HG03045 (cell line): ENCODE measurements around the gene MUC20.
"Not testable (repeated sequence)": the region's sequence is repeated elsewhere in the genome, so short reads cannot be mapped to it uniquely, and the experiment has no call there.

Experiments
- ATAC-seq: cut with Tn5 transposase; IDR thresholded peaks from one replicate; pipeline ENCODE4 v1.9.1; 2021; ENCODE audit warnings: mild to moderate bottlenecking, moderate library complexity; ENCODE audit not compliant: unreplicated experiment

Gene MUC20

DNA sequence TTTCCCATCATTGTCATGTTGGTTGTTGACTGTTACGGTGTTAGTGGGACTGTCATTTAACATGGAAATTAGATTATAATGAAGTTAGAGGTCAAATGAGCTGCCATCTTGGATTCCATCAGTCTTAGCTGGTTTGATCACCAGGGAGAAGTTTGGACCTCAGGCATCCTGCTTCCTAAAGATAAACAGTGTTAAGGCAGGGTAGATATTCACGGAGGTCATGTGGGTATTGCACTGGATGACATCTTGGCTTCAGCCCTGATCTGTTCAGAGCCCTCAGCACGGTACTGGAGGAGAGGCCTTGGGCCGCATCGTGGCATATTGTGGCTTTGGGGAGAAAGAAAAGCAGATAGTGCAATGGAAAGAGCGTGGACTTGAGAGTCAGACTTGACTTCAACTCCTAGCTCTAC lies 11.1 kb upstream of the MUC20 start:
- no peak for ATAC-seq

DNA sequence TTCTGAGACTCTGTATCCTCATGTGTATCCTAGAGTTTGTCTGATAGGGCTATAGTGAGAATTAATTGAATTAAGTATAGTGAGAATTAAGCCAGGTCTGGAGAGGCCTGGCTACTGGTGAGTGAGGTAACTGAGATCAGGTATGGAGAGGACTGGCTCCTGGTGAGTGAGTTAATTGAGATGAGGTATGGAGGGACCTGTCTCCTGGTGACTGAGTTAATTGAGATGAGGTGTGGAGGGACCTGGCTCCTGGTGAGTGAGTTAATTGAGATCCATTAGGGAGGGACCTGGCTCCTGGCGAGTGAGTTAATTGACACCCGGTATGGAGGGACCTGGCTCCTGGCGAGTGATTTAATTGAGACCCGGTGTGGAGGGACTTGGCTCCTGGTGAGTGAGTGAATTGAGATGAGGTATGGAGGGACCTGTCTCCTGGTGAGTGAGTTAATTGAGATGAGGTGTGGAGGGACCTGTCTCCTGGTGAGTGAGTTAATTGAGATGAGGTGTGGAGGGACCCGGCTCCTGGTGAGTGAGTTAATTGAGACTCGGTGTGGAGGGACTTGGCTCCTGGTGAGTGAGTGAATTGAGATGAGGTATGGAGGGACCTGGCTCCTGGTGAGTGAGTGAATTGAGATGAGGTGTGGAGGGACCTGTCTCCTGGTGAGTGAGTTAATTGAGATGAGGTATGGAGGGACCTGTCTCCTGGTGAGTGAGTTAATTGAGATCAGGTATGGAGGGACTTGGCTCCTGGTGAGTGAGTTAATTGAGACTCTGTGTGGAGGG lies 10.5 kb upstream of the MUC20 start:
- ATAC-seq = not testable (repeated sequence)

- ATAC-seq = not testable (repeated sequence)
Observed at GRCh38 chr3:195711091-195711812, 9.5 kb upstream of the MUC20 start.

DNA sequence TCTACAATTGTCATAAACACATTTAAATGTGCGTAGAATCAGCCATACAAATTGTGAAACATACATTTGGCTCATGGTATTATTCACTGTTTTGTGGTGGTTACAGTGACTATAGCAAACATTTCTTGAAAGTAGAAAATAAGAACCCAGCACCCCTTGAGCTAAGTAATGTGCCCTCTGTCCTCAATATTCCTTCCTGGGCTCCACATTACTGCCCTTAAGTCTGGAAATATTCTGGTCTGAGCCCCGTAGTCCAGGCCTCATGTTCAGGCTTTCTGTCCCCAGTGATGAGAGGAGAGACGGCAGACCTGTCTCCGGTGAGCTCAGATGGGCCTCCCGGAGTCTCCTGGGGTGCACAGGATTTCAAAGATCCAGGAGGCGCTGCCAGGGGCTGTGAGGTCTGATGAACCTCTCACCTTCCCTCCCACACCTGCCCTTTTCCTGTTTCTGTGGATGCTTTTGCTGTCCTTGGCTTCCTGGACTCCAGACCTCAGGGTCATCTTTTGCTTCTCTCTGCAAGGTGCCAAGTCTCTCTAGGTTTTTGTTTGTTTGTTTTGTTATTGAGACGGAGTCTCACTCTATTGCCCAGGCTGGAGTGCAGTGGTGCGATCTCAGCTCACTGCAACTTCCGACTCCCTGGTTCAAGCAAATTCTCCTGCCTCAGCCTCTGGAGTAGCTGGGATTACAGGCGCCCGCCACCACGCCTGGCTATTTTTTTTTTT lies 8.8 kb upstream of the MUC20 start:
- no peak for ATAC-seq

DNA sequence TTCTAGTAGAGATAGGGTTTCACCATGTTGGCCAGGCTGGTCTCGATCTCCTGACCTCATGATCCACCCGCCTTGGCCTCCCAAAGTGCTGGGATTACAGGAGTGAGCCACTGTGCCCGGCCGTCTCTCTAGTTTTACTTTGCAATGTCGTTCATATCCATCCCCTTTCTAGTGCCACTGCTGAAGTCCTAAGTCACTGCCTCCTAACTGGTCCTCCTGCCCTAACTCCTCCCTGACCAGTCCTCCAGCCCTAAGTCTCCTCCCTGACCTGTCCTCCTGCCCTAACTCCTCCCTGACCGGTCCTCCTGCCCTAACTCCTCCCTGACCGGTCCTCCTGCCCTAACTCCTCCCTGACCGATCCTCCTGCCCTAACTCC lies 8.3 kb upstream of the MUC20 start:
- not testable (repeated sequence) for ATAC-seq

- not testable (repeated sequence) for ATAC-seq
Observed at GRCh38 chr3:195713150-195713549, 7.6 kb upstream of the MUC20 start.

DNA sequence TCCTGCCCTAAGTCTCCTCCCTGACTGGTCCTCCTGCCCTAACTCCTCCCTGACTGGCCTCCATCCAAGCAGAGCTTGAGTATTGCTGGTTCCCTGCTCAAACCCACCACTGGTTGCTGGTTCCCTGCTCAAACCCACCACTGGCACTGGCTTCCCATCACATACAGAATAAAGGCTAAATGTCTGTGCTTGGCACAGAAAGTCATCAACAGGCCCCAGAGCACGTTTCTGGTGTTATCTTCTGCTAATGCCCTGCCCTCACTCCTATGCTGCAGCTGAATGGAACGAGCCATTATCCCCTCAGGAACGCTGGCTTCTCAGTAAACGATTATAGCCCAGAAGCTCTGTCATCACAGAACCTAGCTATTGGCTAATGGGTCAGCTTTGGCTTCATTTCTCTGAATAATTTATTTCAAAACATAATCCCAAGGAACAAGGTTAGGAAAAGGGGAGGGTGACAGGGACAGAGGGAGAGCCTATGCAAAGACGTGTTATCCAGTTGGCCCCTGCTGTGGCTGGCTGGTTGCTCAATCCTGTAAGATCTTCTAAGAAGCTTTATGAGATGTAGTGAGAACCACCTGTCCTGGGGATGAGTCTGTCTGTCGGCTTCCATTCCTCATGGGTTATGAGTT lies 6.3 kb upstream of the MUC20 start:
- ATAC-seq = no peak

- no peak for ATAC-seq
Observed at GRCh38 chr3:195715134-195715533, 5.6 kb upstream of the MUC20 start.

GRCh38 chr3:195715583-195716266 lies 5.1 kb upstream of the MUC20 start:
- ATAC-seq = no peak

GRCh38 chr3:195717416-195717815 lies 3.4 kb upstream of the MUC20 start:
- ATAC-seq = no peak

DNA sequence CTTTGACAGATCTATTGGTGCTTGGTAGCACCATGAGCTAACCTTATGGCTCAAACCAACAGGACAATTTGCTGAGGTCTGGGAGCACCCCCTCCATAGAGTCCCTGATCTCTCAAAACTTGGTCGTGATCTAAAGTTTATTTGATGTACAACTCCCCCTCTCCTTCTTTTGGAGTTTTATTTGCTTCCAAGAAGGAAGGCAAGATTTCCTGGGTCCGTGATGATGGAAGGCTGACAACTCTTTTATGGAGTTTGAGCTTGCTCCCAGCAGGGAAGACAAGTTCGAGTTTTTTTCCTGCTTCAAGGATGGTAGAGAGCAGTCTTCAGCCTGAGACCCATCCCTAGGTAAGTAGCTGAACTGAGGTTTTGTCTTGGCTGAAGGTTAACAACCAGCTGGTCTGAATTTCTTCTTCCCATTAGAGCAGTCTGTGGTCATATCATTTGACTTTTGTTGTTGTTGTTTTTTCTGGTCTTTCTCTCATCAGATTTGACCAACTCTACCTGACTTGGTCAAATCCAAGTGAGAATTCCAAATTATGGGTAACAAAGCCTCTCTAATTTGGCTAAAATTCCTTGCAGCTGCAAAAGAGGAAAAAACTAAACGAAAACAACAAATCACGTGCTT lies 2.8 kb upstream of the MUC20 start:
- no peak for ATAC-seq

DNA sequence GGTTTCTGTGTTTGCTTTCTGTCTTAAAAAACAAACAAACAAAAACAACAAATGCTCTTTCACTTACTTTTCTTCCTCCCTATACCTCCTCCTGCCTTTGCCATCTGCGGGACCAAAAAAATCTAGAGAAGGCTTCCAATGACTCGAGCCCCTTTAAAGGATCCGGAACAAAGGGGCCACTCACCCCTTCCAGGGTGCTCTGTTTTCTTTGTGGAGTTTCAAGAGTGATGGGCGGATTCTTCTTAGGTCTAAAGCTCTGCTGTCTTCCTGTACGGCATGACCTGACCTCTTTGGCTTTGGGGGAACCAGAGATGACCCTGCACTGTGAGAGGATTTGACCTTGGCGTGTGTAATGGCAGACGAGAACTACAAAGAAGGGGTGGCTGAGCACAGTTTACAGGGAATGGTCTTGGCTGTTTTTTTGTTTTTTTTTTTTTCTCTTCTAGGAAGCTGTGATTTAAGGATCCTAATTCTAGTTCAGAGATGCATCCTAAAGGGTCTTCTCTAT lies 2.2 kb upstream of the MUC20 start:
- no peak for ATAC-seq

DNA sequence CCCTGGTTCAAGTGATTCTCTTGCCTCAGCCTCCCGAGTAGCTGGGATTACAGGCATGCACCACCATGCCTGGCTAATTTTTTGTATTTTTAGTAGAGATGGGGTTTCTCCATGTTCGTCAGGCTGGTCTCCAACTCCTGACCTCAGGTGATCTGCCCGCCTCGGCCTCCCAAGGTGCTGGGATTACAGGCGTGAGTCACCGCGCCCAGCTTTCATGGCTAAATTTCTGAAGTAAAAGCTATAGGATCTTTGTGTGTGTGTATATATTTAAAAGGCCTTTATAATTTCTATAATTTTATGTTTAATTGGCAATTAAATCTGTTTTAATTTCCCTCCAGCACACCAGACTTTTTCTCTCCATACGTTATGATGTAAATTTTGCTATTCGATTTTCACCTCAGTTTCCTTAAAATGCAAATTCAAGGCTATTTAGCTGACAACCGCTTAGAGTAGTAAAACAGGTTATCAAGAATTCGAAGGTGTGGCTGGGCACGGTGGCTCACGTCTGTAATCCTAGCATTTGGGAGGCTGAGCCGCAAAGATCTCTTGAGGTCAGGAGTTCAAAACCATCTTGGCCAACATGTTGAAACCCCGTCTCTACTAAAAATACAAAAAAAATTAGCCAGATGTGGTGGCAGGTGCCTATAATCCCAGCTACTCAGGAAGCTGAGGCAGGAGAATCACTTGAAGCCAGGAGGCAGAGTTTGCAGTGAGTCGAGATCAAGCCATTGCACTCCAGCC lies 1.1 kb upstream of the MUC20 start:
- ATAC-seq = not testable (repeated sequence)

- ATAC-seq = not testable (repeated sequence)
Observed at GRCh38 chr3:195722139-195722995, 1.6 kb downstream of the MUC20 start.

DNA sequence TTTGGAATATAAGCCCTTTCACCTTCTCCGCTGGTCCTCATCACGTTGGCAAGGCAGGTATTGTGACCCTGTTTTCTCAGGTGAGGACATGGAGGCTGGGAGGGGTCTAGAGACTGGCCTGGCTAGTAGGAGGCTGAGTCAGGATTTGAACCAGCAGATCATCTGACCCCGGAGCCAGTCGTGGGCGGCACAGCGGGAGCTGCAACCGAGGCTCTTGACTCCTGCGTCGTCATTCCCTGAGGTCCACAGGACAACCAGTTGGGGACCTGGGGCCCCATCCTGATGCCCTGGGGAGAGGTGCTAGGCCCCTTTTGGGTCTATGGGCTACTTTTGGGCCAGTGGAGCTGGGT lies 2.2 kb downstream of the MUC20 start:
- not testable (repeated sequence) for ATAC-seq

- not testable (repeated sequence) for ATAC-seq
Observed at GRCh38 chr3:195724363-195724762, 3.6 kb downstream of the MUC20 start.

DNA sequence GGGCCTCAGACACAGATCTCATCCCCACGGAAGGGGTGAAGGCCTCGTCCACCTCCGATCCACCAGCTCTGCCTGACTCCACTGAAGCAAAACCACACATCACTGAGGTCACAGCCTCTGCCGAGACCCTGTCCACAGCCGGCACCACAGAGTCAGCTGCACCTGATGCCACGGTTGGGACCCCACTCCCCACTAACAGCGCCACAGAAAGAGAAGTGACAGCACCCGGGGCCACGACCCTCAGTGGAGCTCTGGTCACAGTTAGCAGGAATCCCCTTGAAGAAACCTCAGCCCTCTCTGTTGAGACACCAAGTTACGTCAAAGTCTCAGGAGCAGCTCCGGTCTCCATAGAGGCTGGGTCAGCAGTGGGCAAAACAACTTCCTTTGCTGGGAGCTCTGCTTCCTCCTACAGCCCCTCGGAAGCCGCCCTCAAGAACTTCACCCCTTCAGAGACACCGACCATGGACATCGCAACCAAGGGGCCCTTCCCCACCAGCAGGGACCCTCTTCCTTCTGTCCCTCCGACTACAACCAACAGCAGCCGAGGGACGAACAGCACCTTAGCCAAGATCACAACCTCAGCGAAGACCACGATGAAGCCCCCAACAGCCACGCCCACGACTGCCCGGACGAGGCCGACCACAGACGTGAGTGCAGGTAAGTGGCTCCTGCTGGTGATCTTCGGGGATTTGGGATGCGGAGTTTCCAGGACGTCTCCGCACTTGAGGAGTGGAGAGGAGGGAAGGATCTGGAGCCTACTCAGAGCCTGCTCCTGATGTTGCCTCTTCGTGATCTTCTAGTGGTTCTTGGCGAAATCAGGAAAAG lies 5.3 kb downstream of the MUC20 start:
- not testable (repeated sequence) for ATAC-seq
